AG04449 (cell line): ENCODE data around the gene CYP2W1.
"Not testable (repeated sequence)": the region's sequence is repeated elsewhere in the genome, so short reads cannot be mapped to it uniquely, and the experiment has no call there.

Experiments
- CTCF ChIA-PET: fragments of 350-600 bp; formaldehyde crosslinking; extraction: SDS; loops from one replicate; lab custom pipeline; 2021; ENCODE audit warnings: antibody characterized with exemption; lab: Yijun Ruan, JAX
- POLR2A ChIA-PET: fragments of 400-600, 350-600 bp; formaldehyde crosslinking; extraction: SDS; loops from one replicate; lab custom pipeline; 2020; ENCODE audit warnings: antibody characterized with exemption, inconsistent platforms; lab: Yijun Ruan, JAX
- DNase-seq: peaks from one replicate; pipeline ENCODE4 v3.0.0-alpha.2; 2010; ENCODE audit warnings: low read depth, low spot score
- H3K4me3 ChIP-seq: 2 replicates; pipeline ENCODE4 v1.5.1; 2011; ENCODE audit warnings: low read depth, mild to moderate bottlenecking, control low read depth, low read length
- TF ChIP-seq, protein P1 (sequence below): IDR thresholded peaks from one replicate; pipeline ENCODE4 v1.5.1; 2011; ENCODE audit warnings: mild to moderate bottlenecking, moderate library complexity, low read length, control low read depth, inconsistent platforms; ENCODE audit not compliant: insufficient read depth; ENCODE audit errors: missing control alignments

The CYP2W1 gene

DNA sequence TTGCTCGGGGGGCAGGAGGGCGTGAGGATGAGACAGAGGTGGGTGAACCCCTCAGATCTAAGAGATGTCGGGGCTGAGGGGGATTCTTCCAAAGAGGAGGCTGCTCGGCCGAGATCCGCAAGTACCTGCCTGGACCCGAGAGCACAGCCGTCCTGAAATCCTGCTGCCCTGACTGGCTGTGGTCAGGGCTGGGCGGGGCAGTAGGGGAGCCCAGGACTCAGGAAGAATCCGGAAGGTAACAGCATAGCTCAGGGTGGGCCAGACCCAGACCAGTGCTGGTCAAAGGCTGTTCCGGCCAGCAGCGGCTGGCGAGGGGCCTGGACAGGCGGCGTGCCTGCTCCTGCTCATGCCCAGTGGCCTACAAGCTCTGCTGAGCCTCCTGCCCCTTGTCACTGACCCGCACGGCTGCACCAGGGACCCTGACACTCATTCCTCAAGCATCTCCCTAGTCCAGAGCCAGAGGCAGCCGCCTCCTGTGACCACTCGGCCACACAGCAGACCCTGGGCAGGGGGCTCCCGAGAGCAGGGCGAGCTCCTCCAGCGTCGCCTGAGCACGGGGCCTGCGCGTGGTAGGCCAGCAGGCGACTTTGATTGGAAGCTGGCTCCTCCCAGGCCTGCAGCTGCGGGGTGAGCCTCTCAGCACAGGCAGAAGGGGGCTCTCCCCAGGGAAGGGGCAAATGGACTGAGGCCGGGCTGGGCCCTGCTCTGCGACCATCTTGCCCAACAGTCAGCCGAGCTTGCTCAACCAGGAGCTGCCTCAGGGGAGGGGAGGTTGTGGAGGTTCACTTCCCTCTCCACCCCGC, 25.4 kb upstream of the CYP2W1 start:
- no peak for DNase-seq

DNA sequence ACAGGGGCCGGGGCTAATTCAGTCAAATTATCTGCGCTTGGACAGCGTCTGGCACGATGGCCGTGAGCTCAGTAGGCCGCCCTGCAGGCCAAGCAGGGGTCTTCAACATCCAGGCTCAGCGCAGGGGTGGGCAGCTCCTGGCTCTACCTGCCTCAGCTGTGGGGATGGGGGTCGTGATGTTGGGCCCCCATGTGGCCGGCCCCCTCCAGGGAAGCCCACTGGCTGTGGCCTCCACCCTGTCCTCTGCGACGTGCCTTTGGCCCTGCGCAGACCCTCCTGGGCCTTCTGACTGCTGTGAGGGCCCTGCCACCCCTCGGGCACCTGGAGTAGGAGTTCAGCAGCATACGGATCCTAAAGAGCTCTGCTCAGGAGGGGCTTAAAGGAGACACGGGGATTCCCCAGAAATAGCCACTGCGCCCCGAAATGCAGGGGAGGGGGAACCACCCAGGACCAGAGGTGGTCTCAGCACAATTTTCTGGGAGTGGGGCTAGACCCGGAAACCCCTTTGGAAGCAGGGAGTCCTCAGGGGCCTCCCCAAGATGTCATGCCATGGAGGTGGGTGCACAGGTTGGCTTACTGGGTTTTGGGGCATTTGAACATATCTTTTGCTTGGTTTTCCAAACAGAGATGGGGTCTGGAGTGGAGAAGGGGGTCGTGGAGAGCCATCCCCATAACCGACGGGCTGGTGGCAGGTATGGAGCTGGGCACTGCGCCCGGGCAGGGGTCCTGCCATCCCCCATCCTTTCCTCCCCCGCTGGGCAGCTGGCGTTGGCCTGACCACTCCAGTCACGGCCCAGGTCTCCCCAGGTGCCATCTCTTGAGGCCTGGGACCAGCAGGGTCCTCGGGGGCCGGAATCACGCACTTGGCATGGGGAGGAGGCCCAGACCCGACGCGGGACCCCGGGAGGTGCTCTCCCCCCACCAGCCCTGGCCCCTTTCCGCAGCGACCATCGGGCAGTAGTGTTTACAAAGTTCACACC, 24.5 kb upstream of the CYP2W1 start:
- TF ChIP-seq, protein P1, sequence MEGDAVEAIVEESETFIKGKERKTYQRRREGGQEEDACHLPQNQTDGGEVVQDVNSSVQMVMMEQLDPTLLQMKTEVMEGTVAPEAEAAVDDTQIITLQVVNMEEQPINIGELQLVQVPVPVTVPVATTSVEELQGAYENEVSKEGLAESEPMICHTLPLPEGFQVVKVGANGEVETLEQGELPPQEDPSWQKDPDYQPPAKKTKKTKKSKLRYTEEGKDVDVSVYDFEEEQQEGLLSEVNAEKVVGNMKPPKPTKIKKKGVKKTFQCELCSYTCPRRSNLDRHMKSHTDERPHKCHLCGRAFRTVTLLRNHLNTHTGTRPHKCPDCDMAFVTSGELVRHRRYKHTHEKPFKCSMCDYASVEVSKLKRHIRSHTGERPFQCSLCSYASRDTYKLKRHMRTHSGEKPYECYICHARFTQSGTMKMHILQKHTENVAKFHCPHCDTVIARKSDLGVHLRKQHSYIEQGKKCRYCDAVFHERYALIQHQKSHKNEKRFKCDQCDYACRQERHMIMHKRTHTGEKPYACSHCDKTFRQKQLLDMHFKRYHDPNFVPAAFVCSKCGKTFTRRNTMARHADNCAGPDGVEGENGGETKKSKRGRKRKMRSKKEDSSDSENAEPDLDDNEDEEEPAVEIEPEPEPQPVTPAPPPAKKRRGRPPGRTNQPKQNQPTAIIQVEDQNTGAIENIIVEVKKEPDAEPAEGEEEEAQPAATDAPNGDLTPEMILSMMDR, result no peak
- POLR2A ChIA-PET, result no interaction called here
- H3K4me3 ChIP-seq, result no peak overlapping the region

More for the DNA sequence above, 25.4 kb upstream of the CYP2W1 start:
- CTCF ChIA-PET, result interaction anchor here (1.0 to 1.1 kb wide), 2 partner anchors 49 to 109 kb away, joined by 3 to 4 read pairs; no protein-coding TSS in a partner anchor
- POLR2A ChIA-PET, result no interaction called here
- TF ChIP-seq, protein P1, result no peak
- H3K4me3 ChIP-seq, result no peak overlapping the region

DNA sequence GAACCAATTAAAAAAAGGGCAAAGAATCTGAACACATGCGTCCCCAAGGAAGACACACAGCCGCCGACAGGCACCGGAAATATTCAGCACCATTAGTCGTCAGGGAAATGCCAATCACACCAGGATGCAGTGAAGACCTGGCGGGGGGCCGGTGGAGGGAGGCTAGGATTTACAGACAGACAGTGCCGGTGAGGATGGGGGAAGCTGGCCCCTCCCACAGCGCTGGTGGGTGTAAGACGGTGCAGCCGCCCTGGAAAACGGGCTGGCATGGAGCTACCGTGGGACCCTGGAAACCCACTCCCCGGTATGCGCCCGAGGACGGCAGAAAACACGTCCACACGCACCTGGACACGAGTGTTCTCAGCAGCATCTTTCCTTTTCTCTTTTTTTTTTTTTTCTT, 23.7 kb upstream of the CYP2W1 start:
- CTCF ChIA-PET, result interaction anchor here (1.2 kb wide), 1 partner anchor 13 kb away, joined by 5 read pairs; no protein-coding TSS in a partner anchor

More for the DNA sequence above, 24.5 kb upstream of the CYP2W1 start:
- no peak for DNase-seq
- CTCF ChIA-PET, result interaction anchor here (1.0 to 1.1 kb wide), 2 partner anchors 50 to 108 kb away, joined by 3 to 4 read pairs; no protein-coding TSS in a partner anchor

DNA sequence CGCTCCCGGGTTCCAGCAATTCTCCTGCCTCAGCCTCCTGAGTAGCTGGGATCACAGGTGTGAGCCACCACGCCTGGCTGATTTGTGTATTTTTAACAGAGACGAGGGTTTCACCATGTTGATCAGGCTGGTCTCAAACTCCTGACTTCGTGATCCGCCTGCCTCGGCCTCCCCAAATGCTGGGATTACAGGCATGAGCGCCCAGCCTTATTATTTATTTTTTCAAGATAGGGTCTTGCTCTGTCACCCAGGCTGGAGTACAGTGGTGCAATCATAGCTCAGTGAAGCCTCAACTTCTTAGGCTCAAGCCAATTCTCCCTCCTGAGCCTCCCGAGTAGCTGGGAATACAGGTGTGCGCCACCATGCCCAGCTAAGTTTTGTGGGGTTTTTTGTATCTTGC, 23.2 kb upstream of the CYP2W1 start:
- POLR2A ChIA-PET, H3K4me3 ChIP-seq, DNase-seq: not testable (repeated sequence)
- CTCF ChIA-PET, result interaction anchor here (1.2 kb wide), 1 partner anchor 12 kb away, joined by 5 read pairs; no protein-coding TSS in a partner anchor

More for the DNA sequence above, 23.7 kb upstream of the CYP2W1 start:
- TF ChIP-seq, protein P1, result no peak
- no peak for DNase-seq
- H3K4me3 ChIP-seq, result no peak overlapping the region
- POLR2A ChIA-PET, result no interaction called here

DNA sequence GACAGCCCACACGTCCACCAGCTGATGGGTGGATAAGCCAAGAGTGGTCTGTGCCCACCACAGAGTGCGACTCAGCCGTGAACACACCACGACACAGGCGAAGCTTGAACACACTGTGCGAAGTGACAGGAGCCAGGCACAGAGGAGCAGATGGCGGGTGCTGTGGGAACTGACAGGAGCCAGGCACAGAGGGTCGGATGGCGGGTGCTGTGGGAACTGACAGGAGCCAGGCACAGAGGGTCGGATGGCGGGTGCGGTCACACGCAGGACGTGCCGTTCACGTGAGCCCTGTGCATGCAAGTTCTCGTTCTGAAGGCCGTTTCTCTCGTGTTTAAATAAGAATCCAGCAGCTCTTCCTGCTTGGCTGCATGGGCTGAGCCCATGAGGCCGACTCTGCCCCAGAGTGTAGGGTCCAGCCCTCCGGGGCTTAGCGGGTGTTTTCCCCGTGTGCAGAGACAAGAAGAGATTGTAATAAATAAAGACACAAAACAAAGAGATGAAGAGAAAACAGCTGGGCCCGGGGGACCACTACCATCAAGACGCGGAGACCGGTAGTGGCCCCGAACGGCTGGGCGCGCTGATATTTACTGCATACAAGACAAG, 22.6 kb upstream of the CYP2W1 start:
- no peak overlapping the region for H3K4me3 ChIP-seq
- DNase-seq, result no peak
- ChIA-PET CTCF (interaction anchor here (1.2 kb wide), 1 partner anchor 12 kb away, joined by 5 read pairs; no protein-coding TSS in a partner anchor), POLR2A (no interaction called here)
- TF ChIP-seq, protein P1, result no peak

DNA sequence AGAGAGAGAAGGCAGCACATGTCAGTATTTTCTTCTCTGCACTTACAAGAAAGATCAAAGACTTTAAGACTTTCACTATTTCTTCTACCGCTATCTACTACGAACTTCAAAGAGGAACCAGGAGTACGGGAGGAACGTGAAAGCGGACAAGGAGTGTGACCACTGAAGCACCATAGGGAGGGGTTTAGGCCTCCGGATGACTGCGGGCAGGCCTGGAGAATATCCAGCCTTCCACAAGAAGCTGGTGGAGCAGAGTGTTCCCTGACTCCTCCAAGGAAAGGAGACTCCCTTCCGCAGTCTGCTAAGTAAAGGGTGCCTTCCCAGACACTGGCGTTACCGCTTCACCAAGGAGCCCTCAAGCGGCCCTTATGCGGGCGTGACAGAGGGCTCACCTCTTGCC, 22.0 kb upstream of the CYP2W1 start:
- POLR2A ChIA-PET, CTCF ChIA-PET, H3K4me3 ChIP-seq, DNase-seq: not testable (repeated sequence)
